ENCODE data around the gene TMEM17. TPM values are rescaled to one million over a fixed set of nuclear protein-coding genes. Genes with fewer than 3 reads are reported as not detected.

The TMEM17 gene
- total and polyA plus RNA-seq, 2 of the 13 experiments (the other 11 are each of a cell fraction or from before 2014, with no cell fraction given): 0.22 to 0.50 TPM

GRCh38 chr2:62527478-62528210, 21.6 kb upstream of the TMEM17 start (continued):
- TF ChIP-seq ZNF280D (CRISPR knock-in tag; IDR thresholded peaks at IDR 0.05) (no peak), POLR2AphosphoS2 (IDR thresholded peaks at IDR 0.05; ENCODE audit: low read depth, low read length) (no peak), FOXA1 (IDR thresholded peaks at IDR 0.05) (no peak), FOXA1 (CRISPR knock-in tag; IDR thresholded peaks at IDR 0.05) (peak; percentile 63; the same call in 1 of the 2 replicates), FOXA3 (CRISPR knock-in tag; IDR thresholded peaks at IDR 0.05) (peak; percentile 45; the same call in 1 of the 2 replicates), NFIC (IDR thresholded peaks at IDR 0.05; ENCODE audit: low read length) (peak; percentile 84), ZNF589 (CRISPR knock-in tag; conservative IDR thresholded peaks at IDR 0.05) (no peak), SRF (IDR thresholded peaks at IDR 0.05; ENCODE audit: low read depth, low read length) (no peak), FOXJ3 (CRISPR knock-in tag; IDR thresholded peaks at IDR 0.05; ENCODE audit: borderline replicate concordance) (peak; percentile 25; the same call in 1 of the 2 replicates), GTF2F1 (IDR thresholded peaks at IDR 0.05; ENCODE audit: low read length) (no peak), NONO (IDR thresholded peaks at IDR 0.05) (no peak), NONO (CRISPR knock-in tag; conservative IDR thresholded peaks at IDR 0.05) (no peak), ZNF746 (CRISPR knock-in tag; IDR thresholded peaks at IDR 0.05) (no peak), ZNF451 (CRISPR knock-in tag; IDR thresholded peaks at IDR 0.05) (no peak), ELF4 (CRISPR knock-in tag; IDR thresholded peaks at IDR 0.05; ENCODE audit: borderline replicate concordance) (no peak), FOSL2 (CRISPR knock-in tag; IDR thresholded peaks at IDR 0.05) (peak; percentile 31; the same call in 1 of the 2 replicates), TBX2 (CRISPR knock-in tag; IDR thresholded peaks at IDR 0.05; ENCODE audit: borderline replicate concordance) (peak; percentile 79; the same call in 1 of the 2 replicates), CBX1 (IDR thresholded peaks at IDR 0.05; ENCODE audit: low read depth) (no peak), CREM (IDR thresholded peaks at IDR 0.05) (peak; percentile 69), CREM (CRISPR knock-in tag; IDR thresholded peaks at IDR 0.05) (no peak), PHF21A (CRISPR knock-in tag; IDR thresholded peaks at IDR 0.05) (peak; percentile 72), ZNF224 (CRISPR knock-in tag; IDR thresholded peaks at IDR 0.05) (no peak), ZNF18 (CRISPR knock-in tag; IDR thresholded peaks at IDR 0.05; ENCODE audit: insufficient replicate concordance) (no peak), KLF11 (CRISPR knock-in tag; IDR thresholded peaks at IDR 0.05) (no peak), ZNF3 (CRISPR knock-in tag; IDR thresholded peaks at IDR 0.05) (no peak), XBP1 (CRISPR knock-in tag; IDR thresholded peaks at IDR 0.05) (no peak), SIN3A (IDR thresholded peaks at IDR 0.05; ENCODE audit: borderline replicate concordance, low read depth, low read length) (no peak), CREB3 (CRISPR knock-in tag; IDR thresholded peaks at IDR 0.05) (no peak), NPAS2 (CRISPR knock-in tag; IDR thresholded peaks at IDR 0.05; ENCODE audit: borderline replicate concordance) (no peak)
